Bronchial epithelial cell (primary cell): ENCODE data around the gene HASPIN. TPM values are rescaled to one million over a fixed set of nuclear protein-coding genes. Genes with fewer than 3 reads are reported as not detected.

Source experiments
- DNase-seq: peaks from one replicate; pipeline ENCODE4 v3.0.0-alpha.2; 2010; ENCODE audit warnings: low read depth
- FAIRE-seq: peaks from 2 replicates; lab custom pipeline; 2011; peaks lifted over from hg19 to GRCh38; lab: Jason Lieb, UNC
- H3K27me3 ChIP-seq: 2 replicates; pipeline ENCODE4 v1.5.1; 2011; ENCODE audit warnings: low read length; ENCODE audit not compliant: control insufficient read depth, insufficient read depth
- H3K36me3 ChIP-seq: 2 replicates; pipeline ENCODE4 v1.5.1; 2011; ENCODE audit warnings: low read length; ENCODE audit not compliant: control insufficient read depth, insufficient read depth
- H3K4me3 ChIP-seq: 2 replicates; pipeline ENCODE4 v1.5.1; 2011; ENCODE audit warnings: mild to moderate bottlenecking, low read depth, low read length, control low read depth
- CTCF ChIP-seq: IDR thresholded peaks from 2 replicates; pipeline ENCODE4 v1.5.1; 2011; ENCODE audit warnings: mild to moderate bottlenecking, moderate library complexity, low read length, control low read depth, inconsistent platforms; ENCODE audit not compliant: insufficient read depth, severe bottlenecking
- total RNA-seq: library from RNA; depleted of rRNA; stranded (reverse); fragments of >200 nt; gene quantifications from 2 replicates; pipeline ENCODE4 v1.2.1, GENCODE V29; 2014

Gene HASPIN
- total RNA-seq, 1 donor from 2014 or later = 0.53 TPM

GRCh38 chr17:3745071-3745470 lies 21.4 kb downstream of the HASPIN start:
- no peaks in the 10 kb centered on the region for H3K27me3 ChIP-seq
- DNase-seq (no peak), FAIRE-seq (no peak)
- H3K4me3 ChIP-seq = no peak overlapping the region
- no peak for TF ChIP-seq CTCF
- H3K36me3 ChIP-seq = no peaks in the 10 kb centered on the region

- H3K4me3 ChIP-seq = no peak overlapping the region
- no peaks in the 10 kb centered on the region for H3K36me3 ChIP-seq
- no peaks in the 10 kb centered on the region for H3K27me3 ChIP-seq
- no peak for FAIRE-seq
- no peak for DNase-seq
- no peak for TF ChIP-seq CTCF
Observed at GRCh38 chr17:3747805-3748204, 24.1 kb downstream of the HASPIN start.

GRCh38 chr17:3748576-3748975 lies 24.9 kb downstream of the HASPIN start:
- no peak for FAIRE-seq
- no peak for DNase-seq
- Histone ChIP-seq H3K27me3 (no peaks in the 10 kb centered on the region), H3K36me3 (no peaks in the 10 kb centered on the region), H3K4me3 (no peak overlapping the region)
- TF ChIP-seq CTCF = no peak

GRCh38 chr17:3750296-3750695 lies 26.6 kb downstream of the HASPIN start:
- H3K4me3 ChIP-seq = no peak overlapping the region
- DNase-seq (no peak), FAIRE-seq (no peak)
- TF ChIP-seq CTCF = no peak
- no peaks in the 10 kb centered on the region for H3K36me3 ChIP-seq
- no peaks in the 10 kb centered on the region for H3K27me3 ChIP-seq

- no peak for DNase-seq
- TF ChIP-seq CTCF = no peak
- Histone ChIP-seq H3K27me3 (no peaks in the 10 kb centered on the region), H3K4me3 (no peak overlapping the region), H3K36me3 (no peaks in the 10 kb centered on the region)
- FAIRE-seq = no peak
Observed at GRCh38 chr17:3750926-3751325, 27.2 kb downstream of the HASPIN start.

GRCh38 chr17:3751836-3752235 lies 28.1 kb downstream of the HASPIN start:
- Histone ChIP-seq H3K36me3 (no peaks in the 10 kb centered on the region), H3K4me3 (no peak overlapping the region), H3K27me3 (no peaks in the 10 kb centered on the region)
- FAIRE-seq = no peak
- DNase-seq = no peak
- TF ChIP-seq CTCF = no peak
